Measurements from ENCODE around the gene AFF4.

AFF4 gene

GRCh38 chr5:132853790-132854189 lies 109.6 kb downstream of the AFF4 start:
- no peak for DNase-seq

- DNase-seq, result no peak
These were observed 110.1 kb downstream of the AFF4 start for GRCh38 chr5:132853323-132853722.

- DNase-seq, result no peak
These were observed 113.4 kb downstream of the AFF4 start for GRCh38 chr5:132850066-132850465.

GRCh38 chr5:132849347-132849746 lies 114.1 kb downstream of the AFF4 start:
- no peak for DNase-seq

- DNase-seq, result no peak
These were observed 115.2 kb downstream of the AFF4 start for GRCh38 chr5:132848270-132848669.

- no peak for DNase-seq
These were observed 122.1 kb downstream of the AFF4 start for GRCh38 chr5:132841305-132841704.

- peak in 1 of 3 experiments; percentile 18 for DNase-seq
These were observed 122.5 kb downstream of the AFF4 start for GRCh38 chr5:132840896-132841295.

GRCh38 chr5:132840313-132840712 lies 123.1 kb downstream of the AFF4 start:
- no peak for DNase-seq

- DNase-seq, result no peak
These were observed 123.8 kb downstream of the AFF4 start for GRCh38 chr5:132839426-132840301.

GRCh38 chr5:132838516-132839282 lies 124.7 kb downstream of the AFF4 start:
- no peak for DNase-seq

GRCh38 chr5:132837868-132838267 lies 125.6 kb downstream of the AFF4 start:
- DNase-seq, result no peak

- DNase-seq, result no peak
These were observed 126.6 kb downstream of the AFF4 start for GRCh38 chr5:132836852-132837251.

- DNase-seq, result no peak
These were observed 129.4 kb downstream of the AFF4 start for GRCh38 chr5:132834057-132834456.

- DNase-seq, result no peak
These were observed 130.8 kb downstream of the AFF4 start for GRCh38 chr5:132832612-132833011.

GRCh38 chr5:132831095-132831860 lies 132.2 kb downstream of the AFF4 start:
- no peak for DNase-seq

- peak; percentile 44 to 78 (median 70) for DNase-seq
These were observed 132.9 kb downstream of the AFF4 start, which contains the start of gene SHROOM1 for GRCh38 chr5:132830436-132831094. SHROOM1 (minus strand) TSS chr5:132830647; CDS start chr5:132826140, 4,507 bp downstream.

GRCh38 chr5:132829742-132830435 lies 133.5 kb downstream of the AFF4 start:
- DNase-seq, result peak; percentile 71 to 84 (median 77)

- no peak for DNase-seq
These were observed 134.5 kb downstream of the AFF4 start for GRCh38 chr5:132828846-132829494.

- DNase-seq, result no peak
These were observed 135.3 kb downstream of the AFF4 start for GRCh38 chr5:132827943-132828673.

GRCh38 chr5:132826424-132827082 lies 136.9 kb downstream of the AFF4 start:
- DNase-seq, result no peak

All from NCI-H1417 (cell line).